Effector memory CD8-positive, alpha-beta T cell (primary cell): Measurements from ENCODE around the gene ZNF486.
"Not testable (repeated sequence)": the region's sequence is repeated elsewhere in the genome, so short reads cannot be mapped to it uniquely, and the experiment has no call there.

Experiments
- ATAC-seq: fragments of 150-1000 bp; cut with Tn5 transposase; replicated peaks from 2 replicates; pipeline ENCODE4 v1.10.0; 2021; ENCODE audit warnings: mild to moderate bottlenecking, moderate library complexity
- DNase-seq, 3 experiments: peaks; one replicate each; pipeline ENCODE4 v3.0.0; 2021
- H3K27ac Mint-ChIP-seq, 2 donors: one replicate each; pipeline ENCODE4 v1.8.0; 2022; ENCODE audit warnings: mild to moderate bottlenecking in 2 of 2, mixed read lengths in 2 of 2, moderate library complexity in 2 of 2
- H3K27me3 Mint-ChIP-seq, 2 donors: one replicate each; pipeline ENCODE4 v1.8.0; 2022; ENCODE audit warnings: mixed read lengths in 2 of 2
- H3K36me3 Mint-ChIP-seq: one replicate; pipeline ENCODE4 v1.8.0; 2022; ENCODE audit warnings: mild to moderate bottlenecking, moderate library complexity, mixed read lengths; ENCODE audit not compliant: insufficient read depth
- H3K4me1 Mint-ChIP-seq, 2 donors: one replicate each; pipeline ENCODE4 v1.8.0; 2022; ENCODE audit warnings: low read depth in 2 of 2, mixed read lengths in 2 of 2
- H3K4me3 Mint-ChIP-seq, 2 donors: one replicate each; pipeline ENCODE4 v1.8.0; 2022; ENCODE audit warnings: mild to moderate bottlenecking in 2 of 2, mixed read lengths in 2 of 2, moderate library complexity in 2 of 2
- H3K9me3 Mint-ChIP-seq, 2 donors: one replicate each; pipeline ENCODE4 v1.8.0; 2022; ENCODE audit warnings: mixed read lengths in 2 of 2

Gene ZNF486

GRCh38 chr19:20245309-20245708 lies 78.3 kb downstream of the ZNF486 start:
- peaks cover 9 to 10% of the 10 kb centered on the region in 2 donors for H3K4me1 Mint-ChIP-seq
- no peak for DNase-seq
- peaks cover 0 to 3% of the 10 kb centered on the region in 2 donors for H3K9me3 Mint-ChIP-seq
- no peak overlapping the region for H3K4me3 Mint-ChIP-seq
- no peak overlapping the region for H3K27ac Mint-ChIP-seq
- no peaks in the 10 kb centered on the region for H3K27me3 Mint-ChIP-seq
- no peak for ATAC-seq
- peaks cover 5% of the 10 kb centered on the region for H3K36me3 Mint-ChIP-seq

- Mint-ChIP-seq H3K27ac (no peak overlapping the region), H3K9me3 (peaks cover 0 to 3% of the 10 kb centered on the region in 2 donors), H3K4me1 (peaks cover 9 to 10% of the 10 kb centered on the region in 2 donors), H3K27me3 (no peaks in the 10 kb centered on the region), H3K36me3 (peaks cover 5% of the 10 kb centered on the region), H3K4me3 (no peak overlapping the region)
- no peak for ATAC-seq
- DNase-seq = peak in 2 of 3 experiments; percentile 14 to 19
These were observed 80.1 kb downstream of the ZNF486 start for GRCh38 chr19:20247016-20247683.

- peaks cover 9 to 10% of the 10 kb centered on the region in 2 donors for H3K4me1 Mint-ChIP-seq
- not testable (repeated sequence) for H3K4me3 Mint-ChIP-seq, ATAC-seq, H3K27me3 Mint-ChIP-seq, H3K27ac Mint-ChIP-seq, DNase-seq, H3K9me3 Mint-ChIP-seq, H3K36me3 Mint-ChIP-seq
These were observed 81.2 kb downstream of the ZNF486 start for GRCh38 chr19:20248258-20248657.
